ENCODE measurements around the gene EPHA8. TPM values are rescaled to one million over a fixed set of nuclear protein-coding genes. Genes with fewer than 3 reads are reported as not detected.

Gene EPHA8
- polyA plus RNA-seq, 2 of the 4 experiments (the other 2 are of a cell fraction): not detected

- no peak for TF ChIP-seq CTCF (IDR thresholded peaks at IDR 0.05)
- TF ChIP-seq MAX (IDR thresholded peaks at IDR 0.05): no peak
- TF ChIP-seq FOSB (CRISPR knock-in tag; IDR thresholded peaks at IDR 0.05): no peak
Measured at GRCh38 chr1:22535399-22535798, 27.9 kb upstream of the EPHA8 start (continued).

- Histone ChIP-seq H3K4me2 (no peak overlapping the region), H3K9me3 (no peaks in the 10 kb centered on the region), H3K4me1 (no peaks in the 10 kb centered on the region), H3K27ac (no peak overlapping the region), H3K4me3 (no peak overlapping the region)
- ChIA-PET POLR2A (no interaction called here), CTCF (no interaction called here)
- ATAC-seq (no peak), FAIRE-seq (no peak), DNase-seq (ENCODE audit: low read depth in 1 of 2, low spot score in 1 of 2) (no peak)
- TF ChIP-seq TFCP2L1 (CRISPR knock-in tag; IDR thresholded peaks at IDR 0.05) (no peak), ZNF302 (CRISPR knock-in tag; IDR thresholded peaks at IDR 0.05) (no peak), JUNB (IDR thresholded peaks at IDR 0.05) (no peak), RCOR1 (IDR thresholded peaks at IDR 0.05; ENCODE audit: low read depth, low read length) (no peak), RARB (CRISPR knock-in tag; IDR thresholded peaks at IDR 0.05) (no peak), TP53 (CRISPR knock-in tag; IDR thresholded peaks at IDR 0.05) (no peak), NR3C1 (IDR thresholded peaks at IDR 0.05) (no peak), PBX3 (IDR thresholded peaks at IDR 0.05) (no peak), ELK1 (IDR thresholded peaks at IDR 0.05; ENCODE audit: low read depth, low read length) (no peak), USF2 (IDR thresholded peaks at IDR 0.05) (no peak)
- 75% methylated on average over 7 of the region's 7 CpGs for WGBS (ENCODE audit: missing lambda C conversion rate)
Measured at GRCh38 chr1:22536506-22536905, 26.8 kb upstream of the EPHA8 start.

- no peak overlapping the region for H3K4me3 ChIP-seq
- no peak for DNase-seq (ENCODE audit: low read depth in 1 of 2, low spot score in 1 of 2)
- WGBS (ENCODE audit: missing lambda C conversion rate): 78% methylated on average over 11 of the region's 13 CpGs
- ChIA-PET CTCF (no interaction called here), POLR2A (interaction anchor here (0.6 kb wide), 1 partner anchor 27 kb away, joined by 3 read pairs; no protein-coding TSS in a partner anchor)
- TF ChIP-seq JUN (IDR thresholded peaks at IDR 0.05) (no peak), RCOR1 (IDR thresholded peaks at IDR 0.05; ENCODE audit: low read depth, low read length) (no peak), FOXS1 (CRISPR knock-in tag; IDR thresholded peaks at IDR 0.05) (no peak), NFE2L2 (conservative IDR thresholded peaks at IDR 0.05; ENCODE audit: low read length) (no peak), RARB (CRISPR knock-in tag; IDR thresholded peaks at IDR 0.05) (no peak), NPAS2 (CRISPR knock-in tag; IDR thresholded peaks at IDR 0.05; ENCODE audit: borderline replicate concordance) (no peak), ESRRA (IDR thresholded peaks at IDR 0.05; ENCODE audit: borderline replicate concordance, low read length) (no peak), SREBF2 (IDR thresholded peaks at IDR 0.05) (no peak), RNF2 (IDR thresholded peaks at IDR 0.05; ENCODE audit: borderline replicate concordance, low read depth) (no peak), EHF (CRISPR knock-in tag; IDR thresholded peaks at IDR 0.05) (no peak), E2F6 (IDR thresholded peaks at IDR 0.05; ENCODE audit: borderline replicate concordance, low read depth) (no peak), CBX2 (IDR thresholded peaks at IDR 0.05; ENCODE audit: borderline replicate concordance, low read depth) (no peak)
- H3K9me3 ChIP-seq: no peaks in the 10 kb centered on the region
- no peaks in the 10 kb centered on the region for H3K4me1 ChIP-seq
- no peak overlapping the region for H3K27ac ChIP-seq
- no peak for FAIRE-seq
- ATAC-seq: no peak
- H3K4me2 ChIP-seq: no peak overlapping the region
Measured at GRCh38 chr1:22537441-22538139, 25.7 kb upstream of the EPHA8 start.
